HG03457 (cell line): ENCODE data around the gene CLRN1.

Source experiments
- ATAC-seq: cut with Tn5 transposase; IDR thresholded peaks from one replicate; pipeline ENCODE4 v1.9.1; 2021; ENCODE audit warnings: moderate number of reproducible peaks; ENCODE audit not compliant: unreplicated experiment

The CLRN1 gene

DNA sequence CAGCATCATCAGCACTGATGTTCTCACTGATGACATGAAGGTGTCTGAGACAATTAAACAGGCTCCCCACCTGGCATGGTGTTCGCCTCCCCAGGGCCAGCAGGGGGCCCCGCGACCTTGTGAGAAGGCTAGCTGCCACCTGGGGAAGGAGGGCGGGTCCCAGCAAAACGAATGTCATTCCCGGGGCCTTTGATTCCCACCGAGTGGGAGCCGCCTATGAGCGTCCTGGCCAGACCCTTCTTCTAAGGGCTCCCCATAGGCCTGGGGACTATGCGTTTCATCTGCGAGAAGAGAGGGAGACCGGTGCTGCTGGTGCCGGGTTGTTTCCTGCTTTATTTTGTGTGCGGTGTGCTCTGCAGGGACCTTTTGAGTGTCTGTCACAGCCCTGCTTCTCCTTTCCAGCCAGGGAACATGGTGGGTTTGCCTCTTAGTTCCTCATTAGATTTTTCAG lies 46.8 kb downstream of the CLRN1 start:
- no peak for ATAC-seq

DNA sequence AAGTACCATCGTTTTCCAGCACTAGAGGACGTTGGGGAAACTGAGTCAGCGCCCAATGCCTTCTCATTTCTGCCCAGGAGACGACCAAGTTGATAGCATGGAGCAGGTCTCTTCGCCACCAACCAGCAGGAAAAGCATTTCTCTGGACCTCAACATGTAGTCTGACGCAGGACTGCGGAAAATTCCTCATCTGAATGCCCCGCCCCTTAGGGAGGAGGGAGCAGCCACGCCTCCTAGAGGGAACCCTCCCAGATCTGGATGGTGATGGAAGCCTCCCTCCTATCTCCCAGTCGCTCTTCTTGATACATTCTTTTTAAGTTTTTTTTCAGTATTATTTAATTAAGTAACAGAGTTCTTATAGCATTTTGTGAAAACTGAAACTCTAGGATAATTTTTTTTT lies 49.9 kb downstream of the CLRN1 start:
- ATAC-seq, result no peak

DNA sequence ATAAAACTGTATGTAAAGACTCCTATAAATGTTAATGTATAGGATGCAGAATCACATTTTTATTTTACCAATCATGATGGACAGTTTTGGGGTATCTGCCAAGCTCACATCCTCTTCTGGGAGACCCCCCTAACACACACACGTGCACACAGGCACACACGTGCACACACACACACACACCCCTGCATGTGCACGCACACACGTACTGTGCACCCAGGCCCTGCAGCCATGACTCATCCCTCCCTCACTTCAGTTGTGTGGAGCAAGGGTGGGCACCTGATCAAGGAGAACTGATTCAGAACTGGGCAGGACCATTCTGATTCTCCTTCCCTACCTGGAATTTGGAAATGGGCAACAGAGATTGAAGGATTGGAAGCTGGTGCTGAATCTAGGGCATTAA lies 51.3 kb downstream of the CLRN1 start:
- no peak for ATAC-seq

DNA sequence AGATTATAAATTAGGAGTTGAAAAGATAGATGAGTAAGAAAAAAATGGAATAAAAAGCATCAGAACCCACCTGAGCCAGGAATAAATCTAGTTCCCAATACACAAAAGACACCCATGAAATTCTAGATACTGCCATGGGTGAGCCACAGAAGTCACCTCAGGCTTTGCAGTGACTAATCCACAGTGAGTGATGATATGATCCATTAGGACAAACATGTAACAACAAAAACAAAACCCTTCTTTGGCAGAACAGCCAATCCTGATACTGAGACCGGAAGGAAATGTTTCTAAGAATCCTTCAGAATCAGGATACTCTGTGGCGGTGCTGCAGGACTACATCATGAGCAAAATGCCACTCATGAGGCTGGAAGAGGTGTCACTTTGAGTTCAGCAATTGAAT lies 52.3 kb downstream of the CLRN1 start:
- ATAC-seq, result no peak

DNA sequence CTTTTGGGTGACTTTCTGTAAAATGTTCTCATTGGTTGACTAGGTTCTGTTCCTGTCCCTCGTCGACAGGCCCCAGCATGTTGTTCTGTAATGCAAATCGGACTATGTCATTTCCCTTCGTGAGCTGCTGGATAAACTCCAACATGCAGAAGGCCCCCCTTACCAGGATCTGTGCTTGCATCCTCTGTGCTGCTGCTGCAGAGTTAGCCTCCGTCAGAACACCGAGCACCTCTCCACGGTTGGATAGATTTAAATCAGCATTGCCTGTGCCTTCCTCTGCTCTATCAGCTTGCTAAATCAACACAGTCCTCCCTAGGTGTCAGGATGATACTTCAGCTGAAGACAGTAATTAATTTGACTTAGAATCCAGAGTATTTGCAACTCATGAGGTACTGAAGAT lies 54.6 kb downstream of the CLRN1 start:
- no peak for ATAC-seq

DNA sequence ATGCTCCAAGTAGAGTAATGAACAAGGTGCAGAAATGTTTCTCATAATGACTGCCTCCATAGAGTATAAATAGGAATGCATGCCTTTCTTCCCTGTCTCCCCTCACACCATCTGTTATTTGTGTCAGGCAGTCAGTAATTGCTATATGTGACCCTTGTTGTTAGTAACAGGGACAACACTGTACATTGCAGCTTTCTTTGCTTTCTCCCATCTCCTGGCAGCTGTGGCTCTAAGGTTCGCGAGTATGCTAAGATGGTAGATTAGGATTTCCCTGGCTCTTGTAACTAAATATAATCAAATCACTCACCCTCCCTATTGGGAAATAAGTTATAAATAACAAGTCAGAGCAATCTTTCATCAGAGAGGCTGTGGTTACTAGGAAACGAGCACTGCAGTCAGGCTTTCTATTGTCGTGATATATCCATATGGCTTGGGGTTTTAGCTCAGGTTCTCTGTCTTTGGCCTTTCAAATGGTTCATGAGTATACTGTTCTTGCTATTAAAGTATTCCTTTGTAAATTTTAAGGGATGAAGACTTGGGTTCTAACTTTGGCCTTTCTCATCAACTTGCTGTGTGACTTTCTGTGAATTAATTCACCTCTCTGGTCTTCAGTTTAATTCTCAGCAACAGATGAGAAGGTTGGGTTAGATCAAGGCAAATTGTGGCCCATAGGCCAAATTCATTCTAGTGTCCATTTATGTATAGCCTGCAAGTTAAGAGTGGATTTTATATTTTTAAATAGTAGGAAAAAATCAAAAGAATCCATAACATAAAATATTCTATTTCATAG lies 59.2 kb downstream of the CLRN1 start:
- no peak for ATAC-seq

DNA sequence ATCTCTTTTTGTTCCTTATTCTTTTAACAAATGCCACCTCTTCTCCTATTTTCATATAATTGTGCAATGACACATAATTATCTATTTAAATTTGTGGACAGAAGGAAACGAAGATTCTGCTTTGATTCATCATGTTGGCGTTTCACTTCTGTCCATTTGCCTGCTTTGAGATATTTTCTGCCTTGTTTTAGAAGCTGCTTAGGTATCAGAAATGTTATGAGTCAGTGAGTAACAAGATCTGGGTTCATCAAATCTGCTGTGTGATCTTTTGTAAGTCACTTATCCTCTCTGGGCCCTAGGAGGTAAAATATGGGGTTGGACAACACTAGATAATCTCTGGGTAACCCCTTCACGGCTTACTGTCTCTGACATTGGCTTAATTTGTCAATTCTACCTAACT lies 60.0 kb downstream of the CLRN1 start:
- ATAC-seq, result no peak

DNA sequence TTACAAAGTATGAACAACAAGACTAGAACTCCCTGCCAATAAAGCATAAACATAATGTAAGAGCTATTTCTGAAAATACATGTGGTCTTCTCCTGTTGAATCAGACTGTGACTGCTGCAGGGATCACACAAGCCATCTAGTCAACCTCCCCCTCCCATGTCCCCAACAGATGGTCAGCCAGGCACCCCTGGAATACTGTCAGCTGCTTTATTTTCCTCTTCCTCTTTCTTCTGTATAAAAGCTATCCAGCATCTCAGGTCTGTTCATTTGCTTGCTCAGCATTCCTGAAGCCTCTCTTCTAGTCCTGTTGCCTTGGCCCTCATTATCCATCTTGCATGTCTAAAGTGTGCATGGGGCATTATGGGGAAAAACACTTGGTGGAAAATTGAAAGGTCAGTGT lies 60.8 kb downstream of the CLRN1 start:
- no peak for ATAC-seq

DNA sequence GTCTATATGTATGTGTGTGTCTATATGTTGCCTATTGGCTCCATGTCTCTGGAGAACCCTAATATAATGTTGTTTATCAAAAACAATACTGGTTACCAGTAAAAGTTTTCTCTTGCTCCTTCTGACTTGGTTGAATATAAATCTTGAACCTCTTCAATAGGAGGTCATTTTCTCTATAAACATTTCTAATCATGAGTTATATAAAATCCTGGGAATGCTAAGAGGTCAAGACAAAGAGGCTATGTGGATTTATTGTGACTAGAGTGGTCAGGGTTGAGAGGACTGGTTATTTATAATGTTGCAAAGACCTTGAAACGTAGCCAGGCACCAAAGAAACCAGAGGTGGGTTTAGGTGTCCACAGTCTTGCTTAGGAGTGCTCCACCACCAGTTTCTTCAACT lies 66.1 kb downstream of the CLRN1 start:
- no peak for ATAC-seq

DNA sequence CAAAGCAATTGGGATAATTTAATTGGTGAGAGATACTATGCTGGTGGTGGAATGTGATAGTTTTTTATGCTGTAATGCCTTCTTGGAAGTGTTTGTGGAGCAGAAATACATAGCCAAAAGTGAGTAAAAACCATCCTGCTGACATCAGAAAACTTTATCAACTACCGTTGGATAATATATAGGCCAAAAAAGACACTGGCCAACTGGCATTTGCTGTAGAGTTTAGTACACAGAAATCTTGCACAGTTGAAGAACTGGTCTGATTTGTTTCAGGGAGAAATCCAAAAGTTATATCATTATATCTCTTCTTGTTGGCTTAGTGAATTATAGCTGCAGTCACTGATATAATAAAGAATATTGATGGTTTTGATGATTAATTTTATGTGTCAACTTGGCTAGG lies 66.8 kb downstream of the CLRN1 start:
- no peak for ATAC-seq

DNA sequence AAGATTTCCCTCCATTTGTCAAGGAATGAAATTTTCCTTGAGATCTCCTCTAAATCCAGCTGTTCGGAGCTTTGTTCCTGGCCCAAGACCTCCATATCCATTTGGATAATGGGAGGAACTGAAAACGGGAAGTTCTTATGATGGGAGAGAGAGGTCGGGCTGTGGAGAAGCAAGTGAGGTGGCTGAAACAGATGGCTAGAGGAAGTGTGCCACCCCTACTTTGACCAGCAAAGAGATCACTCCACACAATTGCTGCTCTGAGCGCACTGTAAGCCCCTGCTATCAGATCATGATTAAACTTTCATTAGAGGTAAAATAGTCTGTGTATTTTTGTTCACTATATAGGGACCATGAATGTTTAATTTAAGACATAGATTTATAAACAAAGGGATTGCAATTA lies 67.2 kb downstream of the CLRN1 start, which contains the start of gene MINDY4B:
MINDY4B (minus strand) TSS at position 101 of the 400 bp plus-strand sequence; CDS start at position 101, 0 bp downstream.
- ATAC-seq, result no peak

DNA sequence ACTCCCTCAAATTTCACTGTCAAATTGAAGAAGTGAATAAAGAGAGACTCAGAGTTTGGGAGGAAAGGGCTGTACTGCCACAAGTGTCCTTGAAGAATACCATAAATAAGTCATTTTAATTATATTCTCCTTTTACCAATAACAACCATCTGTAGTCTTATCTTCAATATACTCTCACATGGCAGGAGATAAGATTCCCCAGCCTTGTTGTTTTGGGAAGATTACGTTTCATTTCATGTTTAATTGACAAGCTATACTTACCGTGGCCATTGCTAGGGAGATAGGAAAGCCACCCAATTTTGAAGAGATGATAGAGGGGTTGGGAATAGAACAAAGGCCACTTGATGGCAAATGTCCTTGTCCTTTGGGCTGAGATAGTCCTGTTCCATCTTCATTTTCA lies 69.5 kb downstream of the CLRN1 start:
- no peak for ATAC-seq

DNA sequence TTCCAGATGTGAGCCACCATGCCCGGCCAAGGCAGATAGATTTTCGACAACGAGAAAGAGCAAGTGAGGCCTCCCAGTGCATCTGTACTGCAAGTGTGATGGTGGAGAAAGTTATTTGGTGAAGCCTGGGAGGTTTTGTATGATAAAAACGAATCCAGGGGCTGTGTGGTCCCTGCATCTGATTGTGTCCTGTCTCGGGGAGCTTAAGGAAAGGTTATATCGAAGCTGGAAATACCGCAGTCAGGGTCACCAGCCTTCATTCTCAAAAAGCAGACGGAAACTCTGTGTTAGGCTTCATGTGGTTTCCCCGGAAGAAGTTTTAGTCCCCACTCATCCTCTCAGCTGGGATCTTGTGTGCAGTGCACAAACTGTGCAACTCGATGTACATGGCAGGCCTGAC lies 70.7 kb downstream of the CLRN1 start:
- ATAC-seq, result no peak

DNA sequence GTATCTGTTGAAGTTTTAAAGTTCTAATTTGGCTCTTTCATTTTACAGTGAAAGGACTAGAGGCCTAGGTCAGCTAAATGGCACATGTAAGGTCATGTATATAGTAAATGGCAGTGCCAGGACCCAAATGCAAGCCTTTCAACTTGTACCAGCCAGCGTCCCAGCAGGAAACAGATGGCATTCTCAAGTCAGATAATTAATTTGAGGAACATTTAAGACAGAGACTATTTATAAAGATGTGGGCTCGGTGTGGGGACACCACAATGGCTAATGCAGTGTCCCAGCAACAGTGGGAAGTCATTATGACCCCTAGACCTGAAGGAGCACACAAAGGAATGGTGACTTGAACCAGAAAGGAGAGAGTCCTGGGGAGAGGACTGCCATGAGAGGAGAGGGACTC lies 73.4 kb downstream of the CLRN1 start:
- no peak for ATAC-seq

DNA sequence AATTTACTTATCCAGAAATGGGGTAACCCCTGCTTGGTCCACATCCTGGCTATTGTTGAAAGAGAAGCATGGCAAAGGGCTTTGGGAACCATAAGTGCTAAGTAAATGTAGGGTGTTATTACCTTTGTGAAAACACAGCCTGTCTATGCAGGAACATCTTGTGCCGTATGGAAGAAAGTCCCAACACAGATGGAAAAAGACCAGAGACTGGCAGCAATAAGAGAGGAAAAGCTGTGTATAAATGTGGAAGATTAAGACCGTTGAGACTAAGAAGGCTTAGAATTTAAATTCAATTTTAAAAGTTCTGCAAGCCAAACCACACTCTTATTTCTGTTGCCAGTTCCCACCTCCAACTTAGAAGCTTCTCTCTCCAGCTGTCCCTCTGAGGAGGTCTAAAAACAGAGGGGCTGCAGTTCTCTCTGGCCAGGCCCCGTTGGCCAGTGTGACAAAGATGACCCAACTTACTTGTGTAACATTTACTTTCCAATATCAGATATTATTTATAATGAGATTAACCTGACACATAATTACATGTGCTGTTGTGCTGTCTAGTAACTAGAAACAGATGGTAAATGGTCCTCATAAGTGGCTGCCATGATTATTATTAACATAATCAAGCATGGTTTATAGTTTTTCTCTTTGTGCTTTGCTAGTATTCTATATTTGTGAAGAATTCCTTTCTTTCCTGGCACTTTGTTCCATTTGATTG lies 74.3 kb downstream of the CLRN1 start:
- ATAC-seq, result no peak

DNA sequence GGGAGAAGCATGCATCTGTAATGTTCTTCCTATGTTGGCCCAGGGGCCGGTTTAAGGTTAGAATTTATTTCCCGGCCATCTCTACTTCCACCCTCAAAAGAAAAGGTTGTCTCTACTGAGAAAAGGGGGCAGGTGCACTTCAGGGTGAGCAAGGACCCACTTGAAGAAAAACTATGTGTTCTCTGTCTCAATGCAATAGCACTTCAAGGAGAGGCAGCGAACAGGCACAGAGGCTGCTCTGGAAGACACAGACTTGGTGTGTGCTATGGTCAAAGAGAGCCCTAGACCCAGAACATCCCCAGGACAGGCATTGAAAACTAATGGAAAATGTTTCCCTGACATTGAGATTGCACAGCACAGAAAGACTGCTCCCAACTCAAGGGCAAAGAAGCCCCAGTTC lies 74.9 kb downstream of the CLRN1 start:
- no peak for ATAC-seq

DNA sequence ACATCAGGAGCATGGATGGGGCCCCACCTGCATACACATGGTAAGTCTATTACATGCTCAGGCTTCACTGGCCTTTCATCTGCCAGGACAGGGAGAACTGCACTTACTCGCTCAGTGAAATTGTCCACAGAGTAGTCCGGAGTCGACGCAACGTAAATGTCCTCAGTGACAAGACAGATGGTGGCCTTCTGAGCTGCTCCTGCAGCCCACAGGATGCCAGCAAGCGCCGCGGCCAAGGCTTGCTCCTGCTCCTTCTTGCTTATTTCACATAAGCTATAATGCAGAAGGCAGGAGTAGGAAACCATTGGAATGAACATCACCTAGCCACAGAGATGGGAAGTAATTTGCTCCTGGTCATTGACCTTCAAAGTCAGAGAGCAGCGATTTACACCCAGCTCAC lies 81.7 kb downstream of the CLRN1 start:
- ATAC-seq, result no peak

DNA sequence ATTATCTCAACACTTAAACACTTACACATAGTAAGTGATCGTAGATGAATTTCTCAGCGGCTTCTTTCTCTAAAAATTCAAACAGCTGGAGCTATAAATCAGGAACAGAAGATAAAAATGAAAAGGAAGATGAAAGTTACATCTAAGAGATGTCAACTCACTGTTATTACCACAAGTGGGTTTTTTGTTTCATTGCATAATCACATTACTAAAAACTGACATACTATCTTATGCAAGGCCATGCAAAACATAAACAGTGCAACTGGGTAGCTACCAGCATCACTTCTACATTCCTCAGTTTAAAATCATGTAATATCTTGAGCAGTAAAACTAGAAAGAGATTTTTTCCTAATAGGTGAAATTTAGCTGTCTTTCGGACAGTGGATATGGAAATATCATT lies 82.2 kb downstream of the CLRN1 start:
- ATAC-seq, result no peak

DNA sequence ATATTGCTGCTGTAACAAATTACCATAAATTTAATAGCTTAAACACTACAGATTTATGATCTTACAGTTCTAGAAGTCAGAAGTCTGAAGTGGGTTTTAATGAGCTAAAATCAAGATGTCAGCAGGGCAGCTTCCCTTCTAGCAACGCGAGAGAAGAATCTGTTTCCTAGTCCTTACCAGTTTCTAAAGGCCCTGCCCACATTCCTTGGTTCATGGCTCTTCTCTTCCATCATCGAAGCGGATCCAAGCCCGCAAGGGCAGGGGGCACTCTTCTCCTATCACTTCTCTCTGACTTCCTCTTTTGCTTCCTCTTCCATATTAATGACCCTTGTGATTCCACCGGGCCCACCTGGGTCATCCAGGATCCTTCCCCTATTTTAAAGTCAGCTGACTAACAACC lies 83.4 kb downstream of the CLRN1 start:
- no peak for ATAC-seq

DNA sequence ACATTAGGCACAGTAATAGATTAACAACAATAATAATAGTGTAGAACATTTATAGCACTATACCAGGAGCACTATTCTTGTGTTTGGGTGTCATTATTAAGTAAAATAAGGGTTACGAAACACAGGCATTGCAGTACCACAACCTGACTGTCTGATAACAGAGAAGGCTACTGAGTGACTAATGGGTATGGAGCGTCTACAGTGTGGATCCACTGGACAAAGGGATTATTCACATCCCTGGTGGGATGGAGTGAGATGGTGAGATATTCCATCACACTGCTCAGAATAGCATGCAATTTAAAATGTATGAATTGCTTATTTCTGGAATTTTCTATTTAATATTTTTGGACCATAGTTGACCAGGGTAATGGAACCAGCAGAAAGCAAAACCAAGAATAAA lies 85.5 kb downstream of the CLRN1 start:
- ATAC-seq, result no peak

DNA sequence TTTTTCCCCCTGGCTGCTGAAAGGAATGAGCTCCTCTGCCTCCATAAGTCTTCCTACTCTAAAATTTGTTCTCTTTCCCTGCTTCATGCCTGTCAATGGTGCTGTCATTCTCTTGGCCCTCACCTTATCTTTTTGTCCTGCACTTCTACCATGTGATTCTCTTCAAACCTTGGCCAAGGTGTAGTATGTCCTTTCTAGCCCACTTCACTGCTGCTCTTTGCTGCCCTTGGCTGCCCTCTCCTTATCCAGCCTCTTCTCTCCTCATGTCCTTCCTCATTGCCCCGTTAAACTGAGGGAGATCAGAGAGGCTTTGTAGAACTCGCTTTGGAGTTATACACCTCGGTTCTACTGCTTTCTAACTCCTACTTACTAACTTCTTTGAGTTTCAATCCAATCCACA lies 87.0 kb downstream of the CLRN1 start:
- no peak for ATAC-seq

DNA sequence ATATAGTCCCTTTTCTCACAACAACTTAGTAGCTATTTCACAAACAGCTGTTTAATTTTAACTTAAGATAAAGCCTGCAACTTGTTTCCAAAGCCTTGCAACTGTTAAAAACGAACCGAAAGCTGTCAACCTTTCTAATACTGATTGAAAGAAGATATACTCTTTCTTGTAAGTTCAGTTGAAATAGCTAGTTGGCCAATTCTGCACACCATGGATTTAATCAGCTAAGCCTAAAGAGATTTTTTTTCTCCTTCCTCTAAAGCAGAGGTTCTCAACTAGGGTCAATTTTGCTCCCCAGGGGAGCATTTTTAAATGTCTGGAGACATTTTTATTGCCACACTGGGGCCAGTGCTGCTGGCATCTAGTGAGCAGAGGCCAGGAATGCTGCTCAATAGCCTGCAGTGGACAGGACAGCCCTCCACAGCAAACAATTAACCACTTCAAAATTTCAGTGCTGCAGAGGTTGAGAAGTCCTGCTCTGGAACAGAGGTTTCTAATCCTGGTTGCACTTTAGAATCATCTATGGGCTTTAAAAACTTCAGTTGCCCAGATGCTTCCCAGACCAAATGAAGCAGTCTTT lies 93.4 kb downstream of the CLRN1 start:
- ATAC-seq, result no peak
